ENCODE data around the gene KSR1.
"Not testable (repeated sequence)": the region's sequence is repeated elsewhere in the genome, so short reads cannot be mapped to it uniquely, and the experiment has no call there.

KSR1 gene

GRCh38 chr17:27499451-27500265 is 43.4 kb downstream of the KSR1 start:
- H3K4me3 ChIP-seq (ENCODE audit: low read depth, low read length), result no peak overlapping the region
- TF ChIP-seq CTCF (conservative IDR thresholded peaks at IDR 0.05; ENCODE audit: low read depth, low read length), result no peak
- DNase-seq (ENCODE audit: low read depth), result no peak

GRCh38 chr17:27501338-27501737 is 45.1 kb downstream of the KSR1 start:
- not testable (repeated sequence) for H3K4me3 ChIP-seq (ENCODE audit: low read depth, low read length); DNase-seq (ENCODE audit: low read depth)

GRCh38 chr17:27502526-27503324 is 46.5 kb downstream of the KSR1 start:
- no peak overlapping the region for H3K4me3 ChIP-seq (ENCODE audit: low read depth, low read length)
- no peak for TF ChIP-seq CTCF (conservative IDR thresholded peaks at IDR 0.05; ENCODE audit: low read depth, low read length)
- peak; percentile 84 for DNase-seq (ENCODE audit: low read depth)

GRCh38 chr17:27503611-27504010 is 47.4 kb downstream of the KSR1 start:
- no peak for TF ChIP-seq CTCF (conservative IDR thresholded peaks at IDR 0.05; ENCODE audit: low read depth, low read length)
- H3K4me3 ChIP-seq (ENCODE audit: low read depth, low read length), result no peak overlapping the region

GRCh38 chr17:27504188-27504995 is 48.1 kb downstream of the KSR1 start:
- TF ChIP-seq CTCF (conservative IDR thresholded peaks at IDR 0.05; ENCODE audit: low read depth, low read length), result no peak
- H3K4me3 ChIP-seq (ENCODE audit: low read depth, low read length), result no peak overlapping the region
- peak; percentile 38 for DNase-seq (ENCODE audit: low read depth)

More at GRCh38 chr17:27503611-27504010, 47.4 kb downstream of the KSR1 start:
- DNase-seq (ENCODE audit: low read depth), result no peak

- peak; percentile 52 for DNase-seq (ENCODE audit: low read depth)
- H3K4me3 ChIP-seq (ENCODE audit: low read depth, low read length), result no peak overlapping the region
- TF ChIP-seq CTCF (conservative IDR thresholded peaks at IDR 0.05; ENCODE audit: low read depth, low read length), result no peak
Measured at GRCh38 chr17:27506348-27507218, 50.3 kb downstream of the KSR1 start.
